ENCODE results near the gene COL1A2. TPM values are rescaled to one million over a fixed set of nuclear protein-coding genes. Genes with fewer than 3 reads are reported as not detected.

The COL1A2 gene
- polyA plus RNA-seq, 10 donors = 4,065 to 6,689 (median 5,254) TPM

- no peak for DNase-seq
These were observed 76.9 kb downstream of the COL1A2 start for GRCh38 chr7:94471604-94472003.

- DNase-seq = no peak
These were observed 77.9 kb downstream of the COL1A2 start for GRCh38 chr7:94472608-94473007.

GRCh38 chr7:94476251-94476840 lies 81.7 kb downstream of the COL1A2 start:
- no peak for DNase-seq

- no peak for DNase-seq
These were observed 83.2 kb downstream of the COL1A2 start for GRCh38 chr7:94477878-94478277.

- DNase-seq = no peak
These were observed 84.0 kb downstream of the COL1A2 start for GRCh38 chr7:94478648-94479214.

Other genes starting within 250 kb of the COL1A2 start
- 10 to 100 TPM; 44.3 to 78.0 (median 63.7) TPM for gene CASD1, start 114.9 kb downstream of the COL1A2 start, polyA plus RNA-seq (ENCODE audit: insufficient read length in 10 of 10)